GM21360 (cell line): ENCODE data around the gene PACSIN1.

Experiments used
- ATAC-seq: cut with Tn5 transposase; IDR thresholded peaks from one replicate; pipeline ENCODE4 v1.9.1; 2021; ENCODE audit warnings: mild to moderate bottlenecking, moderate library complexity; ENCODE audit not compliant: unreplicated experiment

Gene PACSIN1

DNA sequence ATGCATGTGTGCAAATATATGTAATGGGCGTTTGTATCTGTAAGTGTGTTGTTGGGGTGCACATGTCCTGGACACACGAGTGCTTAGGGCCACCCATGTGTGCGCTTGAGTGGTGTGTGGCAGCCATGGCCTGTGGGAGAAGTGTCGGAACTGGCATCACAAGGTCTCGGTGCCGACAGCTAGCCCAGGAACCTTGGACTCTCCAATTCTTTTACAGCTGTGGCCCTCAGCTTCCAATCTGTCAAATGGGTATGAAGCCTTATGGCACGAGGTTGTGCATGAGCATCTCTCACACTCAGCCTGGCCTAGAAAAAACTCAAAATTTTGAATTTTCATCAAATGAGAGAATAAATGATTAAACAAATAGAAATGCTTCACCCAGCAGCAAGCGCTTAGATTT is 48.2 kb downstream of the PACSIN1 start:
- ATAC-seq = no peak

GRCh38 chr6:34514593-34515472 is 49.0 kb downstream of the PACSIN1 start:
- ATAC-seq = no peak

DNA sequence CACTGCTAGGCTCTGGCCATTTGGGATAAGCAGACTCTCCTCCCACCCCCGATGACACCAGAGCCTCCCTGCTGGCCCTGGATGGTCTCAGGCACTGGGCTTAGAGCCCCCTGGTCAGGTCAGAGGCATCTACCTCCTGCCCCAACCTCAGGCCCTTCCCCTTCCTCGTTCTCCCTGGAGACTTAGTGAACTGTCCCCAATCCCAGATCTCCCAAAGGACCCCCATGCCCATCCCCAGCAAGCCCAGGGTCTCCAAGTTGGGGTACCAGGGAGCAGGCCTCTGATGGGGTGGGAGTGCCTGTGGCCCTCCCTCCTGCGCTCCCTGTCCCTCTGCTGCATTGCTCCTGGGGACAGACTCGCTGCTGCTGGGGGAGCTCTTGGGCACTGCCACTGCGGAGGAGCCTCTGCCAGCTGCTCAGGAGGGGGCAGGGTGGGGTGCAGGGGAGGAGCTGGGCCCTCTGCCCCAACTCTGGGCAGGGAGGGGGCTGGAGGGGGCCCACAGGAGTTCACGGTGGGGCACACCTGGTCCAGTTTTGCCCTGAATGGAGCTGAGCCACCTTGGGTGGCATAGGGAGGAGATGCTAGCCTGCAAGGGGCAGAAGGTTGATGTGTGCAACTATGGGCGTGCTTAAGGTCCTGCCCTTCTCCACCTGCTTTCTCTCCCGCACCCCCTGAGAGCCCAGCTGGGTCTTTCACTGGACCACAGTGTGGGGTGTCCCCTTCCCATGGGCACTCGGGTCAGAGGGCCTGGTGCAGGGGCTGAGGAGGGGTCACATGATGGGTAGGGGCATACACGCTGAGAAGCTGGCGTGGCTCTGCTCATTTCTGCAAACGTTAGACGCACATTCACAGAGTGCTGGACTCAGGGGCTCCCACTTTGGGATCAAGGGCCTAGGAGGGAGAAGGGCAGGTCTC is 49.9 kb downstream of the PACSIN1 start:
- no peak for ATAC-seq

GRCh38 chr6:34516391-34517324 is 50.8 kb downstream of the PACSIN1 start:
- ATAC-seq = no peak

- no peak for ATAC-seq
Observed at GRCh38 chr6:34517461-34517881, 51.6 kb downstream of the PACSIN1 start.

GRCh38 chr6:34517966-34518365 is 52.1 kb downstream of the PACSIN1 start:
- ATAC-seq = no peak

GRCh38 chr6:34518669-34519365 is 52.9 kb downstream of the PACSIN1 start:
- ATAC-seq = no peak

DNA sequence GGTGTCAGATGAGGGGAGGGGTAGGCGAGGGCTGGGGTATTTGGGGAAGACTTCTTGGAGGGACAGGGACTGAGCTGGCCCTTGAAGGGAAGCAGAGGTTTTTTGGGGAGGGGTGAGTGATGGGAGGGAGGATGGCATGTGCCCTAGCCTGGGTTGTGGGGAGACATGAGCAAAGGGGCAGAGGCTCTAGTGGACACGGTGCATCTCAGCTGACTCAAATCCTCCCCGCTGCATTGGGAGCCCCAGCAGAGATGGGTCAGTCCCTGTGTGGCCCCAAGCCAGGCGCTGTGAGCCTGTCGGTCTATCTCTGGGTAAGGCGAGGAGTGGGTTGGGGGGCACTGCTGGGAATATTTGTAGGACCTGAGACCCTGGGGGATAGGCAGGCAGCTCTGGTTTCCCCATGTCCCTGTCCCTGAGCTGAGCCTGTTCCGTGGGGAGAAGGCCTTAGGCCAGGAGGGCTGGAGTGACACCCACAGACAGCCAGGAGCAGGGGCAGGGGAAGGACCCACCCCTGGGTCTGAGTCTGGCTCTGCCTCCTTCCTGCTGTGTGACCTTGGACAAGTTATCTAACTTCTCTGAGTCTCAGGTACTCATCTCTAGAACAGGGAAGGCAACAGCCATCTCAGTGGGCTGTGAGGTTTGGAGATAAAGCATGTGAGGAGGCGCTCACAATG is 54.2 kb downstream of the PACSIN1 start:
- ATAC-seq = no peak

GRCh38 chr6:34520645-34521462 is 55.0 kb downstream of the PACSIN1 start:
- no peak for ATAC-seq

GRCh38 chr6:34521463-34522285 is 55.8 kb downstream of the PACSIN1 start:
- ATAC-seq = no peak

DNA sequence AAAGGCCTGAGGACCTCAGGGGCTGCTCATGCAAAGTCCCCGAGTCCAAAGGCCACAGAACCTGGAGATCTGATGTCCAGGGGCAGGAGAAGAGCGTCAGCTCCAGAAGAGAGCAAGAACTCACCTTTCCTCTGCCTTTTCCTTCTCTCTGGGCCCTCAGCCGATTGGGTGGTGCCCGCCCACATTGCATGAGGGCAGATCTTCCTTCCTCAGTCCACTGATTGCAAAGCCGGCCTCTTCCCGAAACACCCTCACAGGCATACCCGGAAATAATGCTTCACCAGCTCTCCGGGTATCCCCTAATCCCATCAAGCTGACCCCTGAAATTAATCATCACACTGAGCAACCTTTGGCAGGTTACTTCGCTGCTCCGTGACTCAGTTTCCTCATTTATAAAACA is 56.9 kb downstream of the PACSIN1 start:
- ATAC-seq = no peak

GRCh38 chr6:34523441-34524206 is 57.7 kb downstream of the PACSIN1 start:
- ATAC-seq = no peak

GRCh38 chr6:34524499-34524898 is 58.6 kb downstream of the PACSIN1 start:
- ATAC-seq = no peak

DNA sequence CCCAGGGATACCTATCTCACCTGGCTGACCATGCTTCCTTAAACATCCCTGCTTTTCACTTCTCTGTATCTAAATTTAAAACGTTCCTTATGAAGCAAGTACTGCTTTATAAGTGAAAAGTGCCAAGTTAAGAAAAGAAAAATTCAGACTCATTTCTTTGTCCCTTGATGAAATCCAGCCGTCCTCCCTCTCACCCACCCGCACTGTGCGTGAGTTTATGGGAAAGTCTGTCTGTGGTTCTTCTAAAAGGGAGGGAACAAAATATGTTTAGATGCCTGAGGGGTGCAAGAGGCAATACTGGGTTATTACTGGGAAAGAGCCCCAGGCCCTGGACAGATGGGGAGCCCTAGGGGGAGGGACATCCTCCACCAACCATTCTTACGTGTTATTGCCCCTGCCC is 59.1 kb downstream of the PACSIN1 start:
- ATAC-seq = no peak

GRCh38 chr6:34525431-34526175 is 59.7 kb downstream of the PACSIN1 start:
- ATAC-seq = no peak

- no peak for ATAC-seq
Observed at GRCh38 chr6:34526241-34526972, 60.5 kb downstream of the PACSIN1 start.
